Inflammatory macrophage (primary cell): ENCODE measurements around the gene SPON1.
"Not testable (repeated sequence)": the region's sequence is repeated elsewhere in the genome, so short reads cannot be mapped to it uniquely, and the experiment has no call there.

Experiments used
- DNase-seq, 2 donors: peaks; one replicate each; pipeline ENCODE4 v3.0.0-alpha.2; 2020 to 2022

The SPON1 gene

DNA sequence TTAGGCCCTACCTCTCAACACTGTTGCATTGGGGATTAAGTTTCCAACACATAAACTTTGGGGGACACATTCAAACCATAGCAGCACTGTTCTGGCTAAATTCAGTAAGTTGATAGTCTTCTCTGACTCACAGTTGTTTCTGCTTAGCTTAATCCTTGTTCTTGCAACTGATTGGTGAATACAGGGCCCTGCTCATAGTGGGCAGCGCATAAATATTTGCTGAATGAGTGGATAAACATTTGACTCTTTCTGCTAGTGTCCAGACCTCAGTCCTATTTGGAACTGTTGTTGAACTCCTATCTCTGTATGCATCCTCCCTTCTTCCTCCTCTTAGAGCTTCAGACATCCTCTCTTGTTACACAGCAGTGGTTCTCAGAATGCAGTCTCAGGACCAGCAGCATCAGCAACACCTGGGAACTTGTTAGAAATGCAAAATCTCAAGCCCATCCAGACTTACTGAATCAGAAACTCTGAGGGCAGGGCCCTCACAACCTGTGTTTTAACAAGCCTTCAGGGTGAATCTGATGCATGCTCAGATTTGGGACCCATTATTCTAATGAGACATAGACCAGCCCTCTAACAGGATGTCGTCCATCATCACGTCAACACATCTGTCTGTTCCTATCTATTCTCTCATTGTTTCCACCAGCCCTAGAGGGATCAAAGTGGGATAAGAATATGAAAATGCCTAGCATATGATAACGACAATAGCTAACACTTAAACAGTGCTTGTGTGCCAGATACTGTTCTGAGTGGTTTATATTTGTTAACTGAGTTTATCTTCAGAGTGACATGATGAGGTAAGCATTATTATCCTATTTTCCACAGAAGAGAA lies 22.3 kb downstream of the SPON1 start:
- DNase-seq, result no peak

DNA sequence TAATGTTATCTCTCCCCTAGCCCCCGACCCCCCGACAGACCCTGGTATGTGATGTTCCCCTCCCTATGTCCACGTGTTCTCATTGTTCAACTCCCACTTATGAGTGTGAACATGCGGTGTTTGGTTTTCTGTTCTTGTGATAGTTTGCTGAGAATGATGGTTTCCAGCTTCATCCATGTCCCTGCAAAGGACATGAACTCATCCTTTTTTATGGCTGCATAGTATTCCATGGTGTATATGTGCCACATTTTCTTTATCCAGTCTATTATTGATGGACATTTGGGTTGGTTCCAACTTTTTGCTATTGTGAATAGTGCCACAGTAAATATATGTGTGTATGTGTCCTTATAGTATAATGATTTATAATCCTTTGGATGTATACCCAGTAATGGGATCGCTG lies 24.2 kb downstream of the SPON1 start:
- DNase-seq, result not testable (repeated sequence)

DNA sequence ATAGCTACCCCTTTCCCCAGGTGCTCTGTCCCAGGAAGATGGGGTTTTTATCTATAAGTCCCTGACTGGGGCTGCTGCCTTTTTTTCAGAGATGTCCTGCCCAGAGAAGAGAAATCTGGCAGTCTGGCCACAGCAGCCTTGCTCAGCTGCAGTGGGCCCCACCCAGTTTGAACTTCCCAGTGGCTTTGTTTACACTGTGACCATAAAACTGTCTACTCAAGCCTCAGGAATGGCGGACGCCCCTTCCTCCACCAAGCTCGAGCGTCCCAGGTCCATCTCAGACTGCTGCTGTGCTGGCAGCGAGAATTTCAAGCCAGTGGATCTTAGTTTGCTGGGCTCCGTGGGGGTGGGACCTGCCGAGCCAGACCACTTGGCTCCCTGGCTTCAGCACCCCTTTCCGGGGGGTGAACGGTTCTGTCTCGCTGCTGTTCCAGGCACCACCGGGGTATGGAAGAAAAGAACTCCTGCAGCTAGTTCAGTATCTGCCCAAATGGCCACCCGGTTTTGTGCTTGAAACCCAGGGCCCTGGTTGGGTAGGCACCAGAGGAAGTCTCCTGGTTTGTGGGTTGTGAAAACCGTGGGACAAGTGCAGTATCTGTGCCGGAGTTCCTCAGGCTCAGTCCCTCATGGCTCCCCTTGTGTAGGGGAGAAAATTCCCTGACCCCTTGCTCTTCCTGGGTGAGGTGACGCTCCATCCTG lies 29.8 kb downstream of the SPON1 start:
- DNase-seq, result not testable (repeated sequence)

- no peak for DNase-seq
Observed at GRCh38 chr11:13993096-13993765, 30.7 kb downstream of the SPON1 start.

GRCh38 chr11:13997881-13998280 lies 35.4 kb downstream of the SPON1 start:
- no peak for DNase-seq

DNA sequence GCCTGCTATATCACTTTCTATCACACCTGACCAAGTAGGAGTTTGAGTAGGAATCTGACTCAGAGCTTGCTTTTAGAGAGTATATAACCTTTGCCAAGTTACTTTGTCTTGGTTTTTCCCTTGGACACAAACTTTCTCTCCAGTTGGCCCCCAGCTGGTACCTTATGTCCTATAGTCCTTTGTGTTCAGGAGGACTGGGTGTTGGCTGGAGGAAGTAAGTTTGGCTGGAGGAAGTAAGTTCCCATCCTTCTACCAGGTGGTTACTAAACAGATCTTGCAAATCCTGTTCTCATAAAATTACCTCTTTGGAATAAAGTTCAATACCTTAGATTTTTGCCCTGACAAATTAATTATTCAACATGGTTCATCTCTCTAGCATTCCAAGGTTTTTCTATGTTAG lies 37.2 kb downstream of the SPON1 start:
- DNase-seq, result no peak

GRCh38 chr11:14001597-14001996 lies 39.1 kb downstream of the SPON1 start:
- no peak for DNase-seq

DNA sequence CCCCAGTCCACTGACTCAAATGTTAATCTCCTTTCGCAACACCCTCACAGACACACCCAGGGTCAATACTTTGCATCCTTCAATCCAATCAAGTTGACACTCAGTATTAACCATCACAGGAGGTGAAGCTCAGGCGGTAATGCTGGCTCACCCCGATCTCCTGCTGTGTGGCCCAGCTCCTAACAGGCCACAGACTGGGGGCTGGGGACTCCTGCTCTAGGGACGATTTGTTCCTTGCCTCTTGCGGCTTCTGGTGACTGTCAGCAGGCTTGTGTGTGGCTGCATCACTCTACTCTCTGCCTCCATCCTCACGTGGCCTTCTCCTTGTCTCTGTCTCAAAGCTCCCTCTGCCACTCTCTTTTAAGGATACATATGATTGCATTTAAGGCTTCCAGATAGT lies 45.0 kb downstream of the SPON1 start:
- DNase-seq, result no peak

GRCh38 chr11:14010665-14011064 lies 48.1 kb downstream of the SPON1 start:
- no peak for DNase-seq

- no peak for DNase-seq
Observed at GRCh38 chr11:14012846-14013245, 50.3 kb downstream of the SPON1 start.

GRCh38 chr11:14015711-14016110 lies 53.2 kb downstream of the SPON1 start:
- no peak for DNase-seq

GRCh38 chr11:14018441-14018840 lies 55.9 kb downstream of the SPON1 start:
- DNase-seq, result no peak

- no peak for DNase-seq
Observed at GRCh38 chr11:14021738-14022137, 59.2 kb downstream of the SPON1 start.

GRCh38 chr11:14022251-14022650 lies 59.7 kb downstream of the SPON1 start:
- no peak for DNase-seq

DNA sequence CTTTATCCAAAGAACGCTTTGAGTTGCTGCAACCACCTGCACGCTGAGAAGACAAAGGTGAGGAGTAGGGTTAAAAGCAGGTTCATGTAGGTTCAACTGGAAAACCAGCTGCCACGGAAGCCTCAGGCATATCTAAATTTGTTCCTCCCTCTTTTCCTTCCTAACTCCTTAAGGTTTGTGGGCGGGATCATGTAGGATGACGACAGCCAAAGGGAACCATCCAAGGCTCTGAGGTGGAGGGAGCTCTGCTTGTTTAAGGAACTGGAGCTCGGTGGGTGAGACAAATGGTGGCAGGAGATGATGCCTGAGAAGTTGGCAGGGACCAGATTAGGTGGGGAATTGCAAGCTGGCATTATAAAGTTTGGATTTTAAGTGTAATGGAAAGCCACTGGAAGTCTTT lies 60.3 kb downstream of the SPON1 start:
- DNase-seq, result no peak

- DNase-seq, result no peak
Observed at GRCh38 chr11:14026961-14027360, 64.4 kb downstream of the SPON1 start.

GRCh38 chr11:14027525-14027924 lies 65.0 kb downstream of the SPON1 start:
- no peak for DNase-seq

DNA sequence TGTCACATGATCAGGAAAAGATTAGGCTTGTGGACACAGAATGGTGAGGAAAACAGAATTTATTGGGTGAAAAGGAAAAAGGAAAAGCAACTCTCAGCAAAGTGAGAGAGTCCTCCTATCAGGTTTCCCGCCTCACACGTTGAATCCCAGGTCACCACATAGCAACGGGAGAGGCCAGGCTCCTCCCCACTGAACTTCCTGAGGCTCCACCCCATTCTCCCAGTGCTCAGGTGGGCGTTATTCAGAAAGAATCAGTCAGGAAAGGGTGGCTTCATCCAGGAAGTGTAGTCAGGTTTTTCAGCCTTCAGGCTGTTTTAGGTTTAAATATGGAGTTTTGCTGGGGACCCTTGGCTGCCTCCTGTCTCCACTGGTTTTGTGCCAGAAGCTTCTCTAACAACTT lies 66.9 kb downstream of the SPON1 start:
- DNase-seq, result no peak

DNA sequence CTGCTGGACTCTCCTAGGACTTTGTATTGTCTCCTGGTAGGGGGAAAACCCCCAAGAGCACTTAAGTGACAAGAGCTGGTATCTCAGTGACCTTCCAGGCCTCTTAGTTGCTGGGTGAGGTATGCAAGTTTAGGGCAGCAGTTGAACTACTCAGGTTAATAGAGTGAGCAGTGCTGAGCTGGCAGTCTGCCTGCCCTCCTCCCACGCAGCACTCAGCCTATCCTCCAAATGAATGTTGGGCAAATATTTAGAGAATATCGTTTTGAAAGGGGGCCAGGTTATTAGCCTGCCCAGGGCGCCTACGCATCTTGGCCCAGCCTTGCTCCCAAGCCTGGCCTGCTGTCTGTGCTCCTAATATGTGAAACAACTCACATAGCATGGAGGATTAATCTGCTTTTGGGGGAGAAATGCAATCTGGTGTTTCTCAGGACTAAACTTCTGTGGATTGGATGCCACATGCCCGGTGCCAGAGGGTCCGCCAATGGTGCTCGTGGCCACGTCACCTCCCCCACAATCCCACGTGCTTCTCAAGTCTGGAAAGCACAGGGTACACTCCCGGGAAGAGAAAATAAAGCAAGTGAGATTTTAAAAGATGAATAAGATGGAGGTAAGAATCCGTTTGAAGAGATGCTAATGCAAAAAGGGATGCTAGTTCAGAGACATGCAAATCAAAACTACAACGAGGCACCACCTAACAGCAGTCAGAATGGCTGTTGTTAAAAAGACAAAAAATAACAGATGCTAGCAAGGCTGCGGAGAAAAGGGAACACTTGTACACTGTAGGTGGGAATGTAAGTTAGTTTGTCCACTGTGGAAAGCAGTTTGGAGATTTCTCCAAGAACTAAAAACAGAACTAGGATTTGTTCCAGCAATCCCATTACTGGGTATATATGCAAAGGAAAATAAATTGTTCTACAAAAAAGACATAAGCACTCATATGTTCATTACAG lies 67.7 kb downstream of the SPON1 start:
- no peak for DNase-seq

DNA sequence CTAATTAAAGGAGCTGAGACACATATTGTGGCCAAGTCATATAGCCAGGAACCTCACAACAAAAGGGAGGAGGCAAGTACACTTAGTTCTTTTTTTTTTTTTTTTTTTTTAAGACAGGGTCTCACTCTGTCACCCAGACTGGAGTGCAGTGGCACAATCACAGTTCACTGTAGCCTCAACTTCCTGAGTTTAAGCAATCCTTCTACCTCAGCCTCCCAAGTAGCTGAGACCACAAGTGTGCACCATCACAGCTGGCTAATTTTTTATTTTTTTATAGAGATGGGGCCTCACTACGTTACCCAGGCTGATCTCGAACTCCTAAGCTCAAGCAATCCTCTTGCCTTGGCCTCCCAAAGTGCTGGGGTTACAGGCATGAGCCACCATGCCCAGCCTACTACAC lies 73.0 kb downstream of the SPON1 start:
- DNase-seq, result peak in 1 of 2 donors; percentile 57

GRCh38 chr11:14036469-14036868 lies 73.9 kb downstream of the SPON1 start:
- DNase-seq, result no peak

DNA sequence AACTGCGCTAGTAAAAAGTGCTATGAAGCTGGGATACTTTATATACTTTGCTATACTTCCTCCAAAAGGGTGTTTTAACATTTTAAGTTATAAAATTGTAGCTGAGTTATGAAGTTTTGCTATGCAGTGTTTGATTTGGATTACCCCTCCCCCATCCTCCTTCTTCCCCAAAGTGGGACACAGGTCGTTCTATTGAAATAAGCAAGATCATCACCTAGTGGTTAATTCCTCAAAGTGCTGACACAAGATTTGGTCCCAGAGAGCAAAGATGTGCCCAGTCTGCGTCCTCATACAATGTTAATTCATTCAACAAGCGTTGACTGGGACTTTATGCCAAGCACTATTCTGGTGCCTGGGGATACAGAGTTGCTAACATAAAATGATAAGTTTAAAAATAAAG lies 78.5 kb downstream of the SPON1 start:
- no peak for DNase-seq

DNA sequence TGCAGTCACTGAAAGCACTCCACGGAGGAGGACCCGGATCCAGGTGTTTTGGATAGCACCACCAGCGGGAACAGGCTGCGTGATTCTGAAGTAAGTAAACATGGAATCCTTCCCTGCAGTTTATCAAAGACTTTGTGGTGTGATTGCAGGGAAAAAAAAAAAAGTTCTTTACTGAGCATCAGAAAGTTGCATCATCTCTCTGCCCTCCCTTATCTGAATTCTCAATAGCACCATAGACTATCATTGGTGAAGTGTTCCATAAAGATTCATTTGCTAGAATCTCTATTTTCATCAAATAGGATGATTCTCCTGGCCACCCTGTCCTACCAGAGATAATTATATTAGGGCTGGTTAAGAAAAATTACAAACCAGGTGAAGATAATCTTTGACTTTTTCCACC lies 79.0 kb downstream of the SPON1 start:
- DNase-seq, result no peak
